H1 (cell line): Measurements from ENCODE around the gene TM7SF3. TPM values are rescaled to one million over a fixed set of nuclear protein-coding genes. Genes with fewer than 3 reads are reported as not detected.

Experiments
- CTCF ChIA-PET: fragments of 300-600 bp; sonication (Branson Sonifier 250); formaldehyde crosslinking; loops from one replicate; lab custom pipeline; 2021; ENCODE audit not compliant: partially characterized antibody; lab: Charles Lee
- POLR2A ChIA-PET: fragments of 300-600 bp; sonication (Branson Sonifier 250); formaldehyde crosslinking; loops from one replicate; lab custom pipeline; 2021; ENCODE audit warnings: inconsistent platforms; ENCODE audit not compliant: partially characterized antibody; lab: Charles Lee
- DNase-seq, 2 experiments: peaks; one replicate each; pipeline versions ENCODE4 v3.0.0 to v3.0.0-alpha.2; 2010 to 2022; ENCODE audit warnings: low spot score in 2 of 2, low read depth in 1 of 2, mixed read lengths in 1 of 2
- FAIRE-seq: peaks from 2 replicates; lab custom pipeline; 2011; peaks lifted over from hg19 to GRCh38; lab: Jason Lieb, UNC
- H2AFZ ChIP-seq: 2 replicates; pipeline ENCODE4 v1.8.1; 2012; ENCODE audit warnings: low read length, inconsistent platforms
- H2AK5ac ChIP-seq: 2 replicates; pipeline ENCODE4 v1.6.1; 2013; ENCODE audit warnings: low read depth, low read length
- H2BK120ac ChIP-seq: replicated peaks from 2 replicates; pipeline ENCODE3; 2013; ENCODE audit warnings: low read depth, low read length, inconsistent platforms
- H2BK12ac ChIP-seq: 2 replicates; pipeline ENCODE4 v1.6.1; 2013; ENCODE audit warnings: low read depth, low read length
- H2BK15ac ChIP-seq: 2 replicates; pipeline ENCODE4 v1.6.1; 2013; ENCODE audit warnings: low read length
- H2BK20ac ChIP-seq: 2 replicates; pipeline ENCODE4 v1.6.1; 2013; ENCODE audit warnings: low read length
- H2BK5ac ChIP-seq: 2 replicates; pipeline ENCODE4 v1.6.1; 2013; ENCODE audit warnings: low read depth, low read length
- H3K14ac ChIP-seq: 2 replicates; pipeline ENCODE4 v1.6.1; 2013; ENCODE audit warnings: inconsistent platforms; ENCODE audit not compliant: insufficient read length
- H3K18ac ChIP-seq: 2 replicates; pipeline ENCODE4 v1.6.1; 2013; ENCODE audit warnings: low read length; ENCODE audit errors: extremely low read depth
- H3K23ac ChIP-seq: 2 replicates; pipeline ENCODE4 v1.6.1; 2013; ENCODE audit warnings: inconsistent platforms; ENCODE audit not compliant: insufficient read length
- H3K23me2 ChIP-seq: 2 replicates; pipeline ENCODE4 v1.6.1; 2013; ENCODE audit warnings: low read depth, low read length
- H3K27ac ChIP-seq: 2 replicates; pipeline ENCODE4 v1.6.1; 2011; ENCODE audit warnings: low read depth, low read length, inconsistent platforms
- H3K27me3 ChIP-seq, 4 experiments: replicated peaks in 1 of 4; 1 replicate in 1 of 4; 2 replicates in 3 of 4; pipeline versions ENCODE4 v1.6.1 to v1.8.1; 2011 to 2013; ENCODE audit warnings: low read length in 3 of 4, mild to moderate bottlenecking in 3 of 4, inconsistent platforms in 2 of 4, mixed read lengths in 2 of 4, moderate library complexity in 1 of 4; ENCODE audit not compliant: control insufficient read depth in 3 of 4, insufficient read depth in 3 of 4; ENCODE audit errors: extremely low read depth in 1 of 4
- H3K36me3 ChIP-seq, 4 experiments: 2 replicates each; pipeline versions ENCODE4 v1.6.1 to v1.8.1; 2011 to 2013; ENCODE audit warnings: mild to moderate bottlenecking in 4 of 4, low read length in 3 of 4, moderate library complexity in 2 of 4, control low read depth in 1 of 4, inconsistent platforms in 1 of 4; ENCODE audit not compliant: insufficient read depth in 4 of 4, control insufficient read depth in 2 of 4
- H3K4ac ChIP-seq: replicated peaks from 2 replicates; pipeline ENCODE3; 2013; ENCODE audit warnings: low read length, low read depth, mixed read lengths, inconsistent platforms; ENCODE audit not compliant: insufficient read length
- H3K4me1 ChIP-seq, 4 experiments: replicated peaks in 1 of 4; 1 replicate in 1 of 4; 2 replicates in 3 of 4; pipeline versions ENCODE4 v1.6.1 to v1.8.1; 2011 to 2013; ENCODE audit warnings: low read length in 3 of 4, inconsistent platforms in 2 of 4, mixed read lengths in 1 of 4; ENCODE audit not compliant: insufficient read depth in 4 of 4, control insufficient read depth in 3 of 4
- H3K4me2 ChIP-seq, 2 experiments: 2 replicates each; pipeline versions ENCODE4 v1.6.1 to v1.8.1; 2011 to 2013; ENCODE audit warnings: low read depth in 2 of 2, low read length in 2 of 2, control low read depth in 1 of 2, inconsistent platforms in 1 of 2, mild to moderate bottlenecking in 1 of 2; ENCODE audit not compliant: insufficient read depth in 1 of 2
- H3K4me3 ChIP-seq, 4 experiments: fragments of 200-600, 300-600 bp in 1 of 4; sonication (generic), shearing (Covaris generic), sonication (Bioruptor Twin) in 1 of 4; 2 replicates each; pipeline versions ENCODE4 v1.5.1 to v1.8.1; 2011 to 2016; ENCODE audit warnings: low read length in 4 of 4, low read depth in 3 of 4, control low read depth in 2 of 4, inconsistent platforms in 2 of 4, mild to moderate bottlenecking in 2 of 4, mixed read lengths in 1 of 4, moderate library complexity in 1 of 4; ENCODE audit not compliant: insufficient read depth in 2 of 4; ENCODE audit errors: extremely low read depth in 1 of 4
- H3K56ac ChIP-seq: replicated peaks from 2 replicates; pipeline ENCODE3; 2013; ENCODE audit warnings: low read depth, mild to moderate bottlenecking, mixed read lengths, low read length, inconsistent platforms; ENCODE audit not compliant: insufficient read length
- H3K79me1 ChIP-seq: 2 replicates; pipeline ENCODE4 v1.6.1; 2013; ENCODE audit warnings: low read depth, low read length, control low read depth
- H3K79me2 ChIP-seq, 2 experiments: 2 replicates each; pipeline versions ENCODE4 v1.6.1 to v1.8.1; 2012 to 2013; ENCODE audit warnings: low read length in 2 of 2, mild to moderate bottlenecking in 2 of 2, inconsistent platforms in 1 of 2; ENCODE audit not compliant: insufficient read depth in 2 of 2, control insufficient read depth in 1 of 2
- H3K9ac ChIP-seq, 4 experiments: replicated peaks in 1 of 4; 1 replicate in 1 of 4; 2 replicates in 3 of 4; pipeline versions ENCODE4 v1.6.1 to v1.8.1; 2011 to 2013; ENCODE audit warnings: low read depth in 3 of 4, low read length in 3 of 4, control low read depth in 2 of 4, mild to moderate bottlenecking in 2 of 4, moderate library complexity in 2 of 4, inconsistent platforms in 1 of 4; ENCODE audit errors: extremely low read depth in 1 of 4
- H3K9me3 ChIP-seq, 2 experiments: 2 replicates each; pipeline versions ENCODE4 v1.6.1 to v1.8.1; 2012 to 2013; ENCODE audit warnings: mild to moderate bottlenecking in 2 of 2, moderate library complexity in 2 of 2, control low read depth in 1 of 2, inconsistent platforms in 1 of 2, low read depth in 1 of 2, low read length in 1 of 2, mixed read lengths in 1 of 2; ENCODE audit not compliant: insufficient read depth in 2 of 2
- H4K20me1 ChIP-seq, 2 experiments: replicated peaks in 1 of 2; 2 replicates each; pipeline versions ENCODE3 to v1.8.1; 2011 to 2013; ENCODE audit warnings: inconsistent platforms in 2 of 2, low read length in 2 of 2, mild to moderate bottlenecking in 1 of 2; ENCODE audit not compliant: insufficient read depth in 2 of 2, control insufficient read depth in 1 of 2
- H4K5ac ChIP-seq: 2 replicates; pipeline ENCODE4 v1.6.1; 2013; ENCODE audit warnings: low read length, low read depth, mixed read lengths, inconsistent platforms; ENCODE audit not compliant: insufficient read length
- H4K8ac ChIP-seq: 2 replicates; pipeline ENCODE4 v1.8.0; 2013; ENCODE audit warnings: mild to moderate bottlenecking, moderate library complexity, low read length, inconsistent platforms; ENCODE audit not compliant: insufficient read depth; ENCODE audit errors: extremely low read depth
- H4K91ac ChIP-seq: replicated peaks from 2 replicates; pipeline ENCODE3; 2013; ENCODE audit warnings: low read length, mixed read lengths, inconsistent platforms; ENCODE audit not compliant: insufficient read length
- NANOG ChIP-seq: IDR thresholded peaks from 2 replicates; pipeline ENCODE4 v1.6.1; 2011; ENCODE audit warnings: low read length, low read depth, mild to moderate bottlenecking, inconsistent platforms; ENCODE audit not compliant: insufficient read depth, poor library complexity, severe bottlenecking
- WGBS, 2 experiments: shearing (Covaris generic) in 1 of 2; methylation state at CpG; one replicate each; pipeline versions ENCODE4 v1.1.6 to v1.1.7; 2013 to 2015; ENCODE audit warnings: low lambda C conversion rate in 2 of 2, mixed read lengths in 2 of 2, inconsistent platforms in 1 of 2, low coverage in 1 of 2, missing lambda C conversion rate in 1 of 2; ENCODE audit not compliant: insufficient replicate concordance in 2 of 2, insufficient coverage in 1 of 2, insufficient read length in 1 of 2; ENCODE audit errors: extremely low coverage in 1 of 2, missing lambda C conversion rate in 1 of 2; 5-methylcytosine and 5-hydroxymethylcytosine counted together
- polyA plus RNA-seq, 7 experiments: library from polyadenylated mRNA; depleted of rRNA in 3 of 7; stranded (reverse) in 5 of 7; unstranded in 2 of 7; fragments of >200 nt in 5 of 7; fragments of 200-250 nt in 2 of 7; gene quantifications; 1 replicate in 5 of 7; 2 replicates in 1 of 7; 4 replicates in 1 of 7; pipeline versions ENCODE4 v1.2.1 to v1.2.3, GENCODE V29; 2011 to 2013; ENCODE audit warnings: missing spikeins in 2 of 7, mixed read lengths in 2 of 7
- total RNA-seq: library from RNA; stranded (reverse); fragmentation: NEBNext Ultra II Directional; extraction: Animal tissue kit (Norgen Biotek cat#: 25700); gene quantifications from 2 replicates; pipeline ENCODE4 v1.2.1, GENCODE V29; 2021

Gene TM7SF3
- total and polyA plus RNA-seq, 2 of the 8 experiments (the other 6 are each of a cell fraction or from before 2014, with no cell fraction given): 57.9 to 77.2 TPM

GRCh38 chr12:26970136-26970535 is 44.0 kb downstream of the TM7SF3 start:
- Histone ChIP-seq H3K23ac (no peak overlapping the region), H3K4ac (no peak overlapping the region), H2BK15ac (no peak overlapping the region), H3K4me3 (no peak overlapping the region), H3K14ac (no peak overlapping the region), H3K27me3 (no peaks in the 10 kb centered on the region), H3K36me3 (peaks cover 3 to 16% (median 7%) of the 10 kb centered on the region in 4 experiments; a peak in 5 of 8 replicates), H2AFZ (no peak overlapping the region), H4K91ac (no peak overlapping the region), H4K5ac (no peak overlapping the region), H4K20me1 (no peaks in the 10 kb centered on the region), H3K18ac (no peak overlapping the region), H3K23me2 (no peaks in the 10 kb centered on the region), H3K56ac (no peak overlapping the region), H2BK20ac (no peak overlapping the region), H2BK5ac (no peak overlapping the region), H2BK12ac (no peak overlapping the region), H4K8ac (no peak overlapping the region), H3K79me2 (no peaks in the 10 kb centered on the region), H3K4me1 (no peaks in the 10 kb centered on the region), H3K27ac (no peak overlapping the region), H2AK5ac (no peak overlapping the region), H2BK120ac (no peak overlapping the region), H3K9ac (no peak overlapping the region), H3K9me3 (no peaks in the 10 kb centered on the region), H3K4me2 (no peak overlapping the region), H3K79me1 (no peaks in the 10 kb centered on the region)
- 80% methylated on average over 2 of the region's 2 CpGs; no CpG with 5 or more reads in 1 of the 2 experiments for WGBS, 2 experiments
- ChIA-PET CTCF (no interaction called here), POLR2A (interaction anchor here (1.3 kb wide), 1 partner anchor 8 kb away, joined by 3 read pairs; no protein-coding TSS in a partner anchor)
- TF ChIP-seq NANOG: no peak
- DNase-seq (no peak), FAIRE-seq (no peak)
